Activated naive CD4-positive, alpha-beta T cell treated with Interleukin-2 at 50 U/mL for 16 hours (primary cell): ENCODE data around the gene DHX30.
"Not testable (repeated sequence)": the region's sequence is repeated elsewhere in the genome, so short reads cannot be mapped to it uniquely, and the experiment has no call there.

Experiments used
- DNase-seq: peaks from one replicate; pipeline ENCODE4 v3.0.0-alpha.2; 2020

The DHX30 gene

DNA sequence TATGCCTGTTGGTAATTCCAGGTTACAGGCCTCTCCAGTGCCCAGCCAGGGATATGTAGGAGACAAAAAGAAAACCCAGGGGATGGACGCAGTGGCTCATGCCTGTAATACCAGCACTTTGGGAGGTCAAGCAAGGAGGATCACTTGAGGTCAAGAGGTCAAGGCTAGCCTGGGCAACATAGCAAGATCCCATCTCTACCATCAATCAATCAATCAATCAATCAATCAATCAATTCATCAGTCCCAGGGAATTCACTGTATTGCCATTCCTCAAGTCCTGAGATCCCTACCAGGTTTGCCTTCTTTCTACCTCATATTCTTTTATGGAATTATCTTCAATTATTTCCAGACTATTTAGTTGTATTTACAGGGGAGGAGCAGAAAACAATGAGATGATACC is 82.2 kb downstream of the DHX30 start:
- no peak for DNase-seq

DNA sequence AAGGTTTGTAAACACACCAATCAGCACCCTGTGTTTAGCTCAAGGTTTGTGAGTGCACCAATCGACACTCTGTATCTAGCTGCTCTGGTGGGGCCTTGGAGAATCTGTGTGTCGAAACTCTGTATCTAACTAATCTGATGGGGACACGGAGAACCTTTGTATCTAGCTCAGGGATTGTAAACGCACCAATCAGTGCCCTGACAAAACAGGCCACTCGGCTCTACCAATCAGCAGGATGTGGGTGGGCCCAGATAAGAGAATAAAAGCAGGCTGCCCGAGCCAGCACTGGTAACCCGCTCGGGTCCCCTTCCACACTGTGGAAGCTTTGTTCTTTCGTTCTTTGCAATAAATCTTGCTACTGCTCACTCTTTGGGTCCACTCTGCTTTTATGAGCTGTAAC is 85.1 kb downstream of the DHX30 start:
- not testable (repeated sequence) for DNase-seq

DNA sequence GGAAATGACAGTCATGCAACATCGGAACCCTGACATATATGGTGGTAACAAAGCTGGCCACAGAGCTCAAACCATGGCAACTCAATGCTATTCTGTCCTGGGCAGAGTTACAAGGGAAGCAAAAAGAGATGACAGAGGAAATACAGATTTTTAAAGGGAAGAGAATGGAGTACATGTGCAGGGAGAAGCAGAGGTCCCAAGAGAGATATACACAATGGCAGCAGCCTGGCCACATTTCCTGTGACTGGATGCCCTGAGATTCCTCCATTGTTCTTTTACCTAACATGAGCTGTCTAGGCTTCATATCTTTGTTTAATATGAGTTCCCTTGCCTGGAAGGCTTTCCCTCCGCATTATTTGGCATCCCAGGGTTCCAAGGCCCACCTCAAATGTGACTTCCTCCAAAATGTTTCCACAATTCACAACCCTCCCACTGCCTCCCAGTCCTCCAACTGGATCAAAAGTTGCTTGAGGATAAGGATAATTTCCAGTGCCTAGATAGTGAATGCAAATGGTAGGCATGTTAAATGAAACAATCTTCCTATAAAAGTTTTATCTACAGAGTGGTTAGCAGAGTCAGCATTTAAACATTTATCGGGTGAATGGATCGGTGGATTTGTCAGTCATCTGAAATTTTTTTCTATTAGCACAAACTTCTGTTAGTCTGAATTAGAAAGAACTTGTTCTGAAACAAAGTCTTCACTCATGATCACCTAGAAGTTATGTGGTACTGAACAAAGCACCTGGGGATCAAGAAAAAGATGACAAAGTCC is 86.2 kb downstream of the DHX30 start:
- DNase-seq = no peak

DNA sequence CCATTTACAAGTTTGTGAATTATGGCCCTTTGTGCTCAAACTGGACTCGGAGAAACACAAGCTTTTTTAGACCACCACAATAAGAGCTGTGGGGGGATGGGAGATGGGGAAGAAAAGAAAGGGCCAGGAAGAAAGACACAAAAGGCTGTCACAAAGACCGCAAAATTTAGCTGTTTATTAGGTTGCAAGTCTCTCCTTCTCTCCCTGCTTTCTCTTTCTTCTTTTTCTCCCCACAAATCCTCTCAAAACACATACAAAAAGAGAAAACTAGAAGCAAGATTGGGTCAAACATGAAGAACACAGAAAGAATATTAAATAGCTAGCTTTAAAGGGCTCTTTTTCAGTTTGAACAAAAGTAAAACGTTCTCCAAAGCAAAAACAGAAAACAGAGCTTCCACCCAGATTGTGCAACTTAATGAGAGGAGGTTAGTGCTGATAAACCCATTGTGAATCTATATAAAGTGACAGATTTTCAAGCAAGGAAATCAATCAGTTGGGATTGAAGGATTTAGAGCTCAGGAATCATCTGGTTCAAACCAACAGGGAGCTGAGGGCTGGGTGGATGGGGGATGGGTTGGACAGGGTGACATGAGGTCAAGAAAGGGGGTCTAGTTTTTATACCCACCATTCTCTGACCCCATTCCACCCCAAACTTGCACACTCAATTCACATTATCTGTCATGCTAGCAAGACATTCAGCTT is 87.3 kb downstream of the DHX30 start:
- DNase-seq = no peak

DNA sequence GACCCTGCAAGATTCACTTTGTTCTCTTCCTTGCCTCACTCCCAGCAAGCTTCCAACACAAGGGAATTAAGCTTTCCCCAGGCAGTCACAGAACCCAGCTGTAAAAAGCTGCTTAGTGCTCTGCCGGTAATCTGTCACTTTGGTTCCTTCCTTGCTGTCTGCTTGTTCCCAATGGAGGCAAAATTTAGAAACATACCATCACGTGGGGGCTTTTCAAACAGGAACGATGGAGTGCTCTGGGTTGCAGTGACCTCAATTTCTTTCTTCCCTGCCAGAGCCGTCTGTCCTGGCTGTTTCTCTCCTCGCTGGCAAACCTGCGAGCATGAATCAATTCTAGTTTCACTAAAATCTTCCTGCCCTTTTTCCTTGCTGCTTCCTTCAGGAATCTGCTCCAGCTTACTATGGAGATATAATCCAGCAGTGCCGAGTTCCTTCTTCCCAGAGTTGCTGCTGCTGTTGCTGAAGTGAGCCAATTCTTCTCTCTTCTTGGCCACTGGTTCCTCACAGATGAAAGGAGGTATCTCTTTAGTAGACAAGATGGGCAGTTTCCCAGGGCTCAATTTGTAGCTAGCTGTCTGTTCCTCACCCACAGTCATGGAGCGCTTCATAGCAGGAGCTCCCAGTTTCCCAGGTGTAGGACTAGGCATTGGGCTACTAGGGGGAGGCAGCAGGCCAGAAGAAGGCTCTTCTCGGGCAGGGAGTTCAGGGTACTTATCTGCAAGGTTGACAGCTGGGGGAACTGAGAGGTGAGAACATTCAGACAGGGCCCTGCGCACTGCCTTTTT is 88.1 kb downstream of the DHX30 start:
- no peak for DNase-seq

DNA sequence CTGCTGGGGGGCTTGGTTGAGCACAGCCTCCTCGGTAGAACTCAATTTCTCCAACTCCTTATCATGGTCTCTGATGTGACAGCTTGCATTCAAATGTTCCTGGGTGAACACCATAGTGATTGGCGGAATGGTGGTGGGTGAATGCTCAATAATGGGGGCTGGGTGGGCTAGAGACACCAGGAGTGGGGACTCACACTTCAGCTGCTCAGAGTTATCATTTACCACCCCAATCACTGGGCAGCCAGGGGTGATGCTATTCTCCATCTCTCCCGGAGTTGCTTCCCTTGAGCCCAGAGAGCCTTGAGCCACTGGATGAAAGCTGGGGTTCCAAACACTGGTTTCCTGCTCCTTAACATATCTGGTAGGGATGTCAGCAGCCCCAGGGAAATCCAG is 88.7 kb downstream of the DHX30 start:
- no peak for DNase-seq

DNA sequence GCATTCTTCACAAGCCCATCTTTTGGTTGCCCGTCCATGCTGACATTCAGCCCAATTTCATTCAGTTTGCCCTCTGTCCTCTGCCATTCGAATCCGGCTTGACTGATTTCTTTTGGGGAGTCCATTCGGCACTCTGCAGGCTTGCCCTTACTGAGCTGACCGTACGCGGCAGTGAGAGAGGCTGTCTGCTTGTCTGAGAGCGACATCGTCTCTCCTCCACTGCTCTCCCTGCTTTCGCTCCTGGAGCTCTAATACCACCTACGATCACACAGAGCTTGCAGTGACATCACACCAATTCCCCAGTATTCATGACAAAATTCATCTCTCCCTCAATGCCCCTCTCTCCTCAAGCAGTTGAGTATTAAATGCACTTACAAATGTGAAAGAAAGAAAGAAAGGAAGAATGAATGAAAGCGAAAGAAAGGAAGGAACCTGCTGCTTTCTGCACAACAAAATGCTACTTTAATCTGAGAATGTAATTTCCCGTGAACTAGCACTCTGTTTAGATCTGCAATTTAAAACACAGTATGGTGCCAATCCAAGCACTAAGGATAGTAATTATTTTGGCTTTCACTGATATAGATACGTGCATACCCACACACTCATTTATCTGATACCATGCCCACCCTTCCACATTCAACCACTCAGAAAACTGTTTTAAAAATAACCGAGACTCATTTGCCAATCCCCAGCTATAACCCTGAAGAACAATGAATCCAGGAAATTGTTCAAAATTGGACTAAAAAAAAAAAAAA is 89.5 kb downstream of the DHX30 start:
- DNase-seq = no peak

DNA sequence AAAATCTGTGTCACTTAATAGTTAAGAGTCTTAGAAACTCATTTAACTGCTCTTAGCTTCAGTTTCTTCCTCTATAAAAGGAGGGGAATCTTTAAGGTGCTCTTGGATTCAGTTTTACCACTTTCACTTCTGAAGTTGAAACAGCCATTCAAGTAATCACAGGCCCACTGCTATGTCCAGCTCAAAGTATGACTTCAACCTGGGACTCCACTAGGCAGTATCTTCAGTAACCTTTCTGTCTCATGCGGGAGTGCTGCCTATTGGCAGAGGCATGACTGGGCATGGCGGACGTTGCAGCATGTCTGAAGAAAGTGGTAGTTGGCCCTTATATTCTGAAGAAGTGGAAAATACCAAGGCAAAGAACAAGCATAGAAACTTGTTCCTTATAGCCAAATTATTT is 92.3 kb downstream of the DHX30 start:
- DNase-seq = no peak

DNA sequence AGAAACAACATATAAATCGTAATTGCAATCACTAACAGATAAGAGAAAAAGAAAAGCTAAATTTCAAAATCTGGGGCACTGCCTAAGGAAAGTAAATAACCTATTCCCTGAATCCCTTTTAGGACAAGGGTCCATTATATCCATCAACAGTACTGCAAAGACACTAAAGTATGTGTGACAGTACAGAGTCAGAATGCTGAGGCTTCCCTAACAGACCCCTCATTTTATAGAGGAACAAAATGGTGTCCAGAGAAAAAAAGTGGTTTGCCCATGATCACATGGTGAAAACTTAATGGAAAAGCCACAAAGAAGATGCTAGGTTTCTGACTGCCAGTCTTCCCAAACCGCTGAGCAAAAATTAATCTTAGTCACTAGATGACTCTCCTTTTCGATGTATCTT is 93.8 kb downstream of the DHX30 start:
- no peak for DNase-seq

DNA sequence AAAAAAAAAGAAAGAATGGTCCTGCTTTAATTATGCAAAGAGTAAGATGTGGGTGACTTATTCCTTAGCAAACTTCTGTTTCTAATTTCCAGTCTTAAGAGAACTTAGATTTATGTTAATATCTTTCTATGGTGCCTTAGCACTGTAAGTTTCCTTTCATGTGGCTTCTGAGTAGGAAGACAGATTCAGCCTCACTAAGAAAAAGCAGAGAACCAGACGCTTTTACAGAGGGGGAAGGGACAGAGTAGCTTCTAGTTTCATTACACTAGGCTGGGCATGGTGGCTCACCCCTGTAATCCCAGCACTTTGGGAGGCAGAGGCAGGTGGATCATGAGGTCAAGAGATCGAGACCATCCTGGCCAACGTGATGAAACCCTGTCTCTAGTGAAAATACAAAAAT is 95.0 kb downstream of the DHX30 start:
- DNase-seq = no peak

DNA sequence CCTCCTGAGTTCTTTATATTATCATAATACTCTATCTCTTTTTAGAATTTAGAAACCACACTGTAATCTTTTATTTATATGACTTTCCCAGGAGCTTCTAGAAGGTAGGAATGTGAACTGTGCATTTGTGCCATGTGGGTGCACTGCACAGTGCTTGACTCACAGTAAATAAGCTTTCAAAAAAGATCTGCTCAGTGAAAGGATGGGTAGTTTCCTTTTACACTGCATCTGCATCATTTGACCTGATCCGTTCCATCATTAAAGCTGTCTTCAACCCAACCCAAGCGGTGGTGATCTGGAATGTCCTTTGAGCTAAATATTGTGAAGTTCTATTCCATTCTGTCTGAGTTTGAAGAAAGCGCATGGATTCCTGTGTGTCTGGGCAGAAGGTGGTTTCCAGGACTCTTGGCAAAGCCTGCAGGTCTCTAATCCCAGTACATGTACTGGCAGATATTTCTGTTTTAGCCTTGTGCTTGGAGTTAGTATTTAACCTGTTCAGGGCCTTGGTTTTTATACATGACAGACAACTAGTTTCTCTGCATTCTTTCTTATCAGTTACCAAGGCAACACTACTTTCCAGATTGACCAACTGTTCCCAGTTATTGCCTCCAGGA is 96.7 kb downstream of the DHX30 start:
- DNase-seq = no peak
